ENCODE results near the gene TPP1. TPM values are rescaled to one million over a fixed set of nuclear protein-coding genes. Genes with fewer than 3 reads are reported as not detected.

Gene TPP1
- total RNA-seq, 1 donor from 2014 or later: 15.7 TPM

DNA sequence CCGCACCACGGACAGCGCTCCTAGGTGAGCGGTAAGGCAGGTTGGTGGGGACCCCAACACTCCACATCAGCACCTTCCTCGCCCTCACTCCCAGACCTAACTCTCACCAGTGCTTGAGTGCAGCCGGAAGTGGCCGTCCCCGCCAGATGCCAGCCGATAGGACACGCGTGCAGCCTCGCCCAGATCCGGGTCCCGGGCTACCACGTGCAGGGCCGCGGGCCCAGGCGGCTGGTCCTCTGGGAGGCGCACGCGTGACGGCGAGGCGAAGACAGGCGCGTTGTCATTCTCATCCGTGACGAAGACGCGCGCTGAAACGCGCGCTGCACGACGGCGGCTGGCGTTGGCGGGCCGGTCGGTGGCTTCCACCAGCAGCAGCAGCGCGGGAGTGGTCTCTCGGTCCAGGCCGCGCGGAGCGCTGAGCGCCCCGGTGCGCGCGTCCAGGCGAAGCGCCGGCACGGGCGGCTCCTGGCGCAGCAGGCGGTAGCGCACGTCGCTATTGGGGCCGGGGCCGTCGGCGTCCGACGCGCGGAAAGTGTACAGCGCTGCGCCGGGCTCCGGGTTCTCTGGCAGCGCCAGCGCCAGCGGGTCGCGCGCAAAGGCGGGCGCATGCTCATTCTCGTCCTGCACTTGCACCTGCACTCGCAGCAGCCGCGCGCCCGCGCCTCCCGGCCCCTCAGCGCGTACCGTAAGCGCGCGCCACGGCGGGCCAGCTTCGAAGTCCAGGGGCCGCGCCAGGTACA, 10.8 kb upstream of the TPP1 start:
- Histone ChIP-seq H3K27me3 (ENCODE audit: control insufficient read depth in 3 of 3, insufficient read depth in 3 of 3, low read length in 3 of 3) (no peaks in the 10 kb centered on the region), H3K4me3 (ENCODE audit: low read length in 3 of 3) (no peak overlapping the region), H3K9ac (ENCODE audit: low read depth in 1 of 3, low read length in 3 of 3) (no peak overlapping the region), H3K27ac (ENCODE audit: low read depth, low read length) (no peak overlapping the region), H3K9me3 (ENCODE audit: control insufficient read depth in 3 of 3, low read length in 3 of 3) (no peaks in the 10 kb centered on the region), H3K36me3 (ENCODE audit: control insufficient read depth in 3 of 3, insufficient read depth in 3 of 3, low read length in 3 of 3) (peaks cover 13 to 41% (median 23%) of the 10 kb centered on the region in 3 donors), H3K4me1 (ENCODE audit: control insufficient read depth in 3 of 3, insufficient read depth in 3 of 3, low read length in 3 of 3) (peaks cover 3 to 8% (median 6%) of the 10 kb centered on the region in 3 donors)

DNA sequence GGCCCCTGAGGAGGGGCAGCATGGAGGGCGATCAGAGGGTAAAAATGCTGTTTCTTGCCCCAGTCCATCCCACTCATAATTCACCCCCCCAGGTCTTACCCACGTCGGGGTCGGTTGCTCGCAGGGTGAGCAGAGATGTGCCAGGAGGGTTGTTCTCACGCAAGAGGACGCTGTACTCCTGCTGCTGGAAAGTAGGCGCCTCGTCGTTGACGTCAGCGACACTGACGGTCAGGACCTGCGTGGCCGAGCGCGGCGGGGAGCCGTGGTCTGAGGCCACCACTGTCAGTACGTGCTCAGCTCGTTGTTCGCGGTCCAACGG, 10.3 kb upstream of the TPP1 start:
- H3K4me1 ChIP-seq (ENCODE audit: control insufficient read depth in 3 of 3, insufficient read depth in 3 of 3, low read length in 3 of 3): peaks cover 1 to 7% (median 2%) of the 10 kb centered on the region in 3 donors
- H3K27ac ChIP-seq (ENCODE audit: low read depth, low read length): no peak overlapping the region
- H3K36me3 ChIP-seq (ENCODE audit: control insufficient read depth in 3 of 3, insufficient read depth in 3 of 3, low read length in 3 of 3): peaks cover 15 to 41% (median 23%) of the 10 kb centered on the region in 3 donors
- H3K27me3 ChIP-seq (ENCODE audit: control insufficient read depth in 3 of 3, insufficient read depth in 3 of 3, low read length in 3 of 3): no peaks in the 10 kb centered on the region
- H3K4me3 ChIP-seq (ENCODE audit: low read length in 3 of 3): no peak overlapping the region
- H3K9ac ChIP-seq (ENCODE audit: low read depth in 1 of 3, low read length in 3 of 3): no peak overlapping the region
- H3K9me3 ChIP-seq (ENCODE audit: control insufficient read depth in 3 of 3, low read length in 3 of 3): no peaks in the 10 kb centered on the region

GRCh38 chr11:6628526-6628925, 9.3 kb upstream of the TPP1 start:
- no peak overlapping the region for H3K9ac ChIP-seq (ENCODE audit: low read depth in 1 of 3, low read length in 3 of 3)
- H3K36me3 ChIP-seq (ENCODE audit: control insufficient read depth in 3 of 3, insufficient read depth in 3 of 3, low read length in 3 of 3): peaks cover 15 to 37% (median 26%) of the 10 kb centered on the region in 3 donors
- peaks cover 0 to 7% (median 2%) of the 10 kb centered on the region in 3 donors for H3K4me1 ChIP-seq (ENCODE audit: control insufficient read depth in 3 of 3, insufficient read depth in 3 of 3, low read length in 3 of 3)

GRCh38 chr11:6627762-6628241, 8.6 kb upstream of the TPP1 start:
- Histone ChIP-seq H3K9ac (ENCODE audit: low read depth in 1 of 3, low read length in 3 of 3) (no peak overlapping the region), H3K9me3 (ENCODE audit: control insufficient read depth in 3 of 3, low read length in 3 of 3) (no peaks in the 10 kb centered on the region), H3K36me3 (ENCODE audit: control insufficient read depth in 3 of 3, insufficient read depth in 3 of 3, low read length in 3 of 3) (peaks cover 15 to 36% (median 26%) of the 10 kb centered on the region in 3 donors), H3K4me1 (ENCODE audit: control insufficient read depth in 3 of 3, insufficient read depth in 3 of 3, low read length in 3 of 3) (peaks cover 0 to 7% (median 2%) of the 10 kb centered on the region in 3 donors), H3K27ac (ENCODE audit: low read depth, low read length) (no peak overlapping the region), H3K27me3 (ENCODE audit: control insufficient read depth in 3 of 3, insufficient read depth in 3 of 3, low read length in 3 of 3) (no peaks in the 10 kb centered on the region), H3K4me3 (ENCODE audit: low read length in 3 of 3) (no peak overlapping the region)

More at GRCh38 chr11:6628526-6628925, 9.3 kb upstream of the TPP1 start:
- no peak overlapping the region for H3K4me3 ChIP-seq (ENCODE audit: low read length in 3 of 3)
- no peaks in the 10 kb centered on the region for H3K27me3 ChIP-seq (ENCODE audit: control insufficient read depth in 3 of 3, insufficient read depth in 3 of 3, low read length in 3 of 3)
- H3K27ac ChIP-seq (ENCODE audit: low read depth, low read length): no peak overlapping the region
- no peaks in the 10 kb centered on the region for H3K9me3 ChIP-seq (ENCODE audit: control insufficient read depth in 3 of 3, low read length in 3 of 3)

DNA sequence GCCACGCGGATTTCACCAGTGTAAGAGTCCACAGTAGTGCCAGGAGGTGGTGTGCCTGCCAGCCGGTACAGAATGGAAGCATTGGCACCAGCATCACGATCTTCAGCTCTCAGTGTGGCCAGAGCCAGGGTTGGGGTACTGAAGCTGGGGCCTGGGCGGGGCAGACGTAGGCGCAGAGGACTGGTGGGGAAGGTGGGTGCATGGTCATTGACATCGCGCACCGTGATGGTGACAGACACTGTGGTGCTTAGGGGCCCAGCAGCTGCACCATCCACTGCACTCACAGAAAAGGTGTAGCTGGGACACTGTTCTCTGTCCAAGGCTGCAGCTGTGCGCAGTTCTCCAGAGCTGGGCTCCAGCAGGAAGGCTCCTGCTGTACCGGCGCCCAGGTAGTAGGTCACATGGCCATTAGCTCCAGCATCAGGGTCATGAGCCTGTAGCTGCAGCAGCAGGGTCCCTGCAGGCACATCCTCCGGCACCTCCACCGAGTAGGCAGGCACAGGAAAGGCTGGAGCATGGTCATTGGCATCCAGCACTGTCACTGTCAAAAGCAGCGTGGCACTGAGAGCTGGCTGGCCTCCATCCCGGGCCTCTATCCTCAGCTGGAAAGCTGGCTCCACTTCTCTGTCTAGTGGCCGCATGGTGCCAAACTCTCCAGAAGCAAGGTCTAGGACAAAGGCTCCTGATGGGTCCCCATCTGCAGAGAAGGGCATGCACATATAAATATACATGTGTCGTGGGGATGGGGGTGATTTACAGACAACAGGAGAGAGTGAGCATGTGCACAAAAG, 7.9 kb upstream of the TPP1 start:
- Histone ChIP-seq H3K4me3 (ENCODE audit: low read length in 3 of 3) (no peak overlapping the region), H3K27me3 (ENCODE audit: control insufficient read depth in 3 of 3, insufficient read depth in 3 of 3, low read length in 3 of 3) (no peaks in the 10 kb centered on the region), H3K4me1 (ENCODE audit: control insufficient read depth in 3 of 3, insufficient read depth in 3 of 3, low read length in 3 of 3) (peaks cover 0 to 7% (median 2%) of the 10 kb centered on the region in 3 donors), H3K9me3 (ENCODE audit: control insufficient read depth in 3 of 3, low read length in 3 of 3) (no peaks in the 10 kb centered on the region), H3K9ac (ENCODE audit: low read depth in 1 of 3, low read length in 3 of 3) (no peak overlapping the region), H3K36me3 (ENCODE audit: control insufficient read depth in 3 of 3, insufficient read depth in 3 of 3, low read length in 3 of 3) (peaks cover 15 to 33% (median 23%) of the 10 kb centered on the region in 3 donors), H3K27ac (ENCODE audit: low read depth, low read length) (no peak overlapping the region)

GRCh38 chr11:6625832-6626420, 6.7 kb upstream of the TPP1 start:
- H3K4me1 ChIP-seq (ENCODE audit: control insufficient read depth in 3 of 3, insufficient read depth in 3 of 3, low read length in 3 of 3): peaks cover 0 to 7% (median 2%) of the 10 kb centered on the region in 3 donors
- peaks cover 15 to 33% (median 17%) of the 10 kb centered on the region in 3 donors for H3K36me3 ChIP-seq (ENCODE audit: control insufficient read depth in 3 of 3, insufficient read depth in 3 of 3, low read length in 3 of 3)
- H3K27ac ChIP-seq (ENCODE audit: low read depth, low read length): no peak overlapping the region
- H3K4me3 ChIP-seq (ENCODE audit: low read length in 3 of 3): no peak overlapping the region
- H3K9me3 ChIP-seq (ENCODE audit: control insufficient read depth in 3 of 3, low read length in 3 of 3): no peaks in the 10 kb centered on the region
- no peak overlapping the region for H3K9ac ChIP-seq (ENCODE audit: low read depth in 1 of 3, low read length in 3 of 3)
- H3K27me3 ChIP-seq (ENCODE audit: control insufficient read depth in 3 of 3, insufficient read depth in 3 of 3, low read length in 3 of 3): no peaks in the 10 kb centered on the region

GRCh38 chr11:6625156-6625831, 6.1 kb upstream of the TPP1 start:
- no peak overlapping the region for H3K9ac ChIP-seq (ENCODE audit: low read depth in 1 of 3, low read length in 3 of 3)
- H3K9me3 ChIP-seq (ENCODE audit: control insufficient read depth in 3 of 3, low read length in 3 of 3): no peaks in the 10 kb centered on the region
- peaks cover 15 to 33% (median 17%) of the 10 kb centered on the region in 3 donors for H3K36me3 ChIP-seq (ENCODE audit: control insufficient read depth in 3 of 3, insufficient read depth in 3 of 3, low read length in 3 of 3)
- no peak overlapping the region for H3K4me3 ChIP-seq (ENCODE audit: low read length in 3 of 3)
- no peaks in the 10 kb centered on the region for H3K27me3 ChIP-seq (ENCODE audit: control insufficient read depth in 3 of 3, insufficient read depth in 3 of 3, low read length in 3 of 3)
- peaks cover 0 to 7% (median 2%) of the 10 kb centered on the region in 3 donors for H3K4me1 ChIP-seq (ENCODE audit: control insufficient read depth in 3 of 3, insufficient read depth in 3 of 3, low read length in 3 of 3)
- no peak overlapping the region for H3K27ac ChIP-seq (ENCODE audit: low read depth, low read length)

GRCh38 chr11:6623391-6624363, 4.5 kb upstream of the TPP1 start:
- H3K27me3 ChIP-seq (ENCODE audit: control insufficient read depth in 3 of 3, insufficient read depth in 3 of 3, low read length in 3 of 3): no peaks in the 10 kb centered on the region
- H3K4me3 ChIP-seq (ENCODE audit: low read length in 3 of 3): no peak overlapping the region
- H3K4me1 ChIP-seq (ENCODE audit: control insufficient read depth in 3 of 3, insufficient read depth in 3 of 3, low read length in 3 of 3): peaks cover 6 to 14% (median 10%) of the 10 kb centered on the region in 3 donors
- H3K9me3 ChIP-seq (ENCODE audit: control insufficient read depth in 3 of 3, low read length in 3 of 3): no peaks in the 10 kb centered on the region
- H3K27ac ChIP-seq (ENCODE audit: low read depth, low read length): no peak overlapping the region
- no peak overlapping the region for H3K9ac ChIP-seq (ENCODE audit: low read depth in 1 of 3, low read length in 3 of 3)
- peaks cover 11 to 23% (median 15%) of the 10 kb centered on the region in 3 donors for H3K36me3 ChIP-seq (ENCODE audit: control insufficient read depth in 3 of 3, insufficient read depth in 3 of 3, low read length in 3 of 3)
